GM21515 (cell line): ENCODE results near the gene TADA3.

Experiments
- ATAC-seq: cut with Tn5 transposase; IDR thresholded peaks from one replicate; pipeline ENCODE4 v1.9.1; 2021; ENCODE audit not compliant: unreplicated experiment

The TADA3 gene

GRCh38 chr3:9792405-9793160 is at the start of gene TADA3, which contains the start of gene ARPC4:
TSS of gene TADA3 (minus strand) at chr3:9792473. CDS start at chr3:9791466, 1,007 bp downstream.
TSS of gene ARPC4 (plus strand) at chr3:9793082. CDS start at chr3:9793122, 40 bp downstream.
- ATAC-seq: peak; percentile 79

- ATAC-seq: no peak
Observed at GRCh38 chr3:9841015-9841414, 48.7 kb upstream of the TADA3 start.

GRCh38 chr3:9838856-9839255 is 46.6 kb upstream of the TADA3 start:
- no peak for ATAC-seq

GRCh38 chr3:9837701-9838582 is 45.7 kb upstream of the TADA3 start:
- ATAC-seq: no peak

- no peak for ATAC-seq
Observed at GRCh38 chr3:9834520-9835380, 42.5 kb upstream of the TADA3 start.

- no peak for ATAC-seq
Observed at GRCh38 chr3:9833078-9833477, 40.8 kb upstream of the TADA3 start.

- no peak for ATAC-seq
Observed at GRCh38 chr3:9831253-9831652, 39.0 kb upstream of the TADA3 start.

GRCh38 chr3:9828801-9829755 is 36.8 kb upstream of the TADA3 start:
- no peak for ATAC-seq

- ATAC-seq: no peak
Observed at GRCh38 chr3:9826815-9827573, 34.7 kb upstream of the TADA3 start.

- ATAC-seq: no peak
Observed at GRCh38 chr3:9825451-9826040, 33.3 kb upstream of the TADA3 start.

GRCh38 chr3:9820946-9821345 is 28.7 kb upstream of the TADA3 start:
- no peak for ATAC-seq

GRCh38 chr3:9820543-9820942 is 28.3 kb upstream of the TADA3 start:
- no peak for ATAC-seq

GRCh38 chr3:9818666-9819335 is 26.5 kb upstream of the TADA3 start:
- no peak for ATAC-seq

GRCh38 chr3:9817436-9817835 is 25.2 kb upstream of the TADA3 start:
- ATAC-seq: no peak

- no peak for ATAC-seq
Observed at GRCh38 chr3:9815986-9816385, 23.7 kb upstream of the TADA3 start.

GRCh38 chr3:9812870-9813483 is 20.7 kb upstream of the TADA3 start:
- ATAC-seq: no peak

GRCh38 chr3:9810846-9811245 is 18.6 kb upstream of the TADA3 start:
- ATAC-seq: no peak

- no peak for ATAC-seq
Observed at GRCh38 chr3:9810433-9810770, 18.1 kb upstream of the TADA3 start.
